BJ (cell line): Measurements from ENCODE around the gene KIAA0513. TPM values are rescaled to one million over a fixed set of nuclear protein-coding genes. Genes with fewer than 3 reads are reported as not detected.

Source experiments
- CTCF ChIA-PET: fragments of 350-600 bp; formaldehyde crosslinking; extraction: SDS; loops from one replicate; lab custom pipeline; 2021; ENCODE audit warnings: antibody characterized with exemption, inconsistent platforms; lab: Yijun Ruan, JAX
- POLR2A ChIA-PET: fragments of 300-600 bp; sonication (Branson Sonifier 250); formaldehyde crosslinking; extraction: SDS; loops from one replicate; lab custom pipeline; 2021; ENCODE audit warnings: antibody characterized with exemption; lab: Charles Lee
- DNase-seq: peaks from one replicate; pipeline ENCODE4 v3.0.0-alpha.2; 2011; ENCODE audit warnings: low read depth
- H3K27me3 ChIP-seq: 2 replicates; pipeline ENCODE4 v1.6.0; 2011; ENCODE audit warnings: low read length; ENCODE audit not compliant: control insufficient read depth, insufficient read depth
- H3K36me3 ChIP-seq: 2 replicates; pipeline ENCODE4 v1.5.1; 2011; ENCODE audit warnings: low read length; ENCODE audit not compliant: control insufficient read depth, insufficient read depth
- H3K4me3 ChIP-seq: 2 replicates; pipeline ENCODE4 v1.5.1; 2011; ENCODE audit warnings: low read depth, mild to moderate bottlenecking, control low read depth, low read length
- polyA plus RNA-seq: library from polyadenylated mRNA; depleted of rRNA; stranded (reverse); fragments of >200 nt; gene quantifications from 2 replicates; pipeline ENCODE4 v1.2.3, GENCODE V29; 2011
- TF ChIP-seq, protein P1 (sequence below): IDR thresholded peaks from 2 replicates; pipeline ENCODE4 v1.5.1; 2011; ENCODE audit warnings: low read depth, mild to moderate bottlenecking, control low read depth, inconsistent platforms, low read length, moderate library complexity; ENCODE audit not compliant: insufficient read depth

Gene KIAA0513
- polyA plus RNA-seq, 1 experiment: 6.6 TPM

DNA sequence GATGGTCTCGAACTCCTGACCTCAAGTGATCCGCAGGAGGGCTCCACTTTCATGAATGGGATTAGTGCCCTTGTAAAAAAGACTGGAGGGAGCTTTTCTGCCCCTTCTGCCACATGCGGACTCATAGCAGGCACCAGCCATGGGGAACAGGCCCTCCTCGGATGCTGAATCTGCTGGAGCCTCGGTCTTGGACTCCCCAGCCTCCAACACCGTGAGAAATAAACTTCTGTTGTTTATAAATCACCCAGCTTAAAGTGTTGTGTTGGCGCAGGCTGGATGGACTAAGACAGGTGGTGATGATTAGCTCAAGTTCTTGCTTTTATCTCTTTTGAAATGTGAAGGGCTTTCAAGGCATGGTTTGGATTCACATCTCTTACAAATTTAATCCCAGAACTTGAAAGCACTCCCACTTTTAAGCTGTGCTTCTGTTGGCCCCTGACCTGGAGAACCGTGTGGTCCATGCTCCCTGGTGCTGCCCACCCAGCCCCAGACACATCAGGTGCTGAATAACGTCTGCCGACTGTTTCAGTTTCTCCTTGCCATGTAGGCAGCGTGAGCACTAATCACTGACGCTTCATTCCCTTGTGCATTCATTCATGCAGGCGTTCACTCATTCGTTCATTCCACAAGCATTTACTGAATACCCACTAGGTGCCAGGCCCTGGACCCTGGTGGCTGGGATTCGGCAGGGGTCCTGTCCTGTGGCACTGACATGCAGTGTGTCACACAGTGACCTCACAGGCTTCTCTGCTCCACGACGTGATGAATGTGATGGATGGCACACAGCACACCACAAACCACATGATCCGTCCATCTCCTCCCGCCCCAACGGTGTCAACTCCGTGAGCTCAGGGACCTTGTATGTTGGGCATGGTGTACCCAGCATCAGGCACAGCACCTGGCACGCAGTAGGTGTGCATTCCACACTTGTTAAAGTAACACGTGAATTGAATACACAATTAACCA, 75.8 kb downstream of the KIAA0513 start:
- no peak for DNase-seq
- ChIA-PET CTCF (interaction anchor here (1.7 to 3.1 kb wide), 2 partner anchors 11 to 17 kb away, joined by 5 to 14 read pairs; no protein-coding TSS in a partner anchor), POLR2A (no interaction called here)
- TF ChIP-seq, protein P1, sequence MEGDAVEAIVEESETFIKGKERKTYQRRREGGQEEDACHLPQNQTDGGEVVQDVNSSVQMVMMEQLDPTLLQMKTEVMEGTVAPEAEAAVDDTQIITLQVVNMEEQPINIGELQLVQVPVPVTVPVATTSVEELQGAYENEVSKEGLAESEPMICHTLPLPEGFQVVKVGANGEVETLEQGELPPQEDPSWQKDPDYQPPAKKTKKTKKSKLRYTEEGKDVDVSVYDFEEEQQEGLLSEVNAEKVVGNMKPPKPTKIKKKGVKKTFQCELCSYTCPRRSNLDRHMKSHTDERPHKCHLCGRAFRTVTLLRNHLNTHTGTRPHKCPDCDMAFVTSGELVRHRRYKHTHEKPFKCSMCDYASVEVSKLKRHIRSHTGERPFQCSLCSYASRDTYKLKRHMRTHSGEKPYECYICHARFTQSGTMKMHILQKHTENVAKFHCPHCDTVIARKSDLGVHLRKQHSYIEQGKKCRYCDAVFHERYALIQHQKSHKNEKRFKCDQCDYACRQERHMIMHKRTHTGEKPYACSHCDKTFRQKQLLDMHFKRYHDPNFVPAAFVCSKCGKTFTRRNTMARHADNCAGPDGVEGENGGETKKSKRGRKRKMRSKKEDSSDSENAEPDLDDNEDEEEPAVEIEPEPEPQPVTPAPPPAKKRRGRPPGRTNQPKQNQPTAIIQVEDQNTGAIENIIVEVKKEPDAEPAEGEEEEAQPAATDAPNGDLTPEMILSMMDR: no peak
- H3K27me3 ChIP-seq: peaks cover 7% of the 10 kb centered on the region
- no peak overlapping the region for H3K4me3 ChIP-seq
- H3K36me3 ChIP-seq: no peaks in the 10 kb centered on the region

DNA sequence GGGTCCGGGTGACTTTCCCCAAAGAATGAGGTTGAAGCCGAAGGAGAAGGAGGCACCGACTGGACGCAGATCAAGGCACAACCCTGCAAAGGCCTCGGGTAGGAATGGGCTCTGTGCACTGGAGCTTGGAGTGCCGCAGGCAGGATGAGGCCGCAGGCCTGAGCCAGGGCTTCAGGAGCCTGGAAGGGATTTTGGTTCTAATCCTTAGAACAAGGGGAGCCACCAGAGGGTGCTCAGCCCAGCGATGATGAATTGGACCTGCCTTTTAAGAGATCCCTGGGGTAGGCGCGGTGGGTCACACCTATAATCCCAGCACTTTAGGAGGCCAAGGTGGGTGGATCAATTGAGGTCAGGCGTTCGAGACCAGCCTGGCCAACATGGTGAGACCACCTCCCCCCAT, 76.6 kb downstream of the KIAA0513 start:
- ChIA-PET CTCF (interaction anchor here (1.7 to 3.1 kb wide), 2 partner anchors 10 to 17 kb away, joined by 5 to 14 read pairs; no protein-coding TSS in a partner anchor), POLR2A (no interaction called here)
- H3K4me3 ChIP-seq: no peak overlapping the region
- no peak for DNase-seq
- TF ChIP-seq, protein P1: no peak
- H3K27me3 ChIP-seq: peaks cover 7% of the 10 kb centered on the region
- no peaks in the 10 kb centered on the region for H3K36me3 ChIP-seq

DNA sequence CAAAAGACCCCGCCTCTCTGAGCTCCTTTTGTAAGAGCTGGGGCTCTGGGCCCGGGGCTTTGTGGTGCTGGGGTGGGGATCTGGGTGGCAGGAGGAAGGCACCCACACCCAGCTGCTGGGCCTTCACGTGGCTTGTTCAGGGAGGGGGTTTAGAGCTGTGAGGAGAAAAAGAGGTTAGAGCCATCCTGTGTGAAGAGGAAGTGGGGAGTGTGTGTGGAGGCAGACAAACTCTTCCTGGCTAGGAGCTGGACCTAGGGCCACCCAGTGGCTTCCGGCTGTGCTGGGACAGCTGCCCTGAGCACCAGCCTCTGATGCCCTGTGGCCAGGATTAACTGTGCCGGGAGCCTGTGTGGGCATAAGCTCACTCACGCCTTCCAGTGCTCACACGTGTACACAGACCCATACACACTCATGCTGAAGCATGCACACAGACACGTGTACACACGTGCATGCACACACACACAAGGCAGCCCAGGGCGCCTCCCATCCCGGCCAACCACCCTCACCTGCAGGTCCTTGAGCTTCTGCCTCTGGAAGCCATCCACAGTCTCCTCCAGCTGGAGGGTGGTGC, 77.3 kb downstream of the KIAA0513 start:
- Histone ChIP-seq H3K27me3 (peaks cover 7% of the 10 kb centered on the region), H3K4me3 (no peak overlapping the region), H3K36me3 (no peaks in the 10 kb centered on the region)
- POLR2A ChIA-PET: no interaction called here
- TF ChIP-seq, protein P1: no peak
- DNase-seq: no peak
- CTCF ChIA-PET: interaction anchor here (1.6 to 3.1 kb wide), 2 partner anchors 10 to 18 kb away, joined by 6 to 14 read pairs; no protein-coding TSS in a partner anchor

DNA sequence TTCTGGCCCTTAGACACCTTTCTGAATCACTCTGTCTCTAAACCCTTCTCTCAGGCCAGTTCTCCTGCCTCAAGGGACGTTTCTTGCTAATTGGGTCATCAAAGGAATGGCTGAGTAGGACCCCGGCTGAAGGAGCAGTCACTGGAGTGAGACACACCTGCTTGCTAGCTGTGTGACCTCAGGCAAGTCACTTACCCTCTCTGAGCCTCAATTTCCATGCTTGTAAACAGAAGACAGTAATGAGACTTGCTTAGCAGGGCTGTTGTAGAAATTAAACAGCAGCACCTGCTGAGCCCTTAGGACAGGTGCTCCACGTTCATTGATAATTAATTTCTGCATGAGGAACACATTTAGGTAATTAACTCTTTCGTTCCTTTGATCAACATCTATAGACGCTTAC, 77.9 kb downstream of the KIAA0513 start:
- no peak overlapping the region for H3K4me3 ChIP-seq
- CTCF ChIA-PET: interaction anchor here (1.5 to 3.1 kb wide), 3 partner anchors 9 to 19 kb away, joined by 3 to 14 read pairs (median 6); no protein-coding TSS in a partner anchor

More for the DNA sequence above, 77.9 kb downstream of the KIAA0513 start:
- POLR2A ChIA-PET: no interaction called here
- Histone ChIP-seq H3K36me3 (no peaks in the 10 kb centered on the region), H3K27me3 (peaks cover 7% of the 10 kb centered on the region)
- TF ChIP-seq, protein P1: no peak
- DNase-seq: no peak
